GM06990 (cell line): ENCODE measurements around the gene ST6GAL1.
"Not testable (repeated sequence)": the region's sequence is repeated elsewhere in the genome, so short reads cannot be mapped to it uniquely, and the experiment has no call there.

Source experiments
- DNase-seq: peaks from one replicate; pipeline ENCODE4 v3.0.0-alpha.2; 2011; ENCODE audit not compliant: insufficient read length; ENCODE audit errors: extremely low read depth
- H3K27me3 ChIP-seq: replicated peaks from 2 replicates; pipeline ENCODE4 v1.6.0; 2011; ENCODE audit warnings: low read length; ENCODE audit not compliant: control insufficient read depth, insufficient read depth
- H3K36me3 ChIP-seq: 2 replicates; pipeline ENCODE4 v1.5.1; 2011; ENCODE audit warnings: low read length; ENCODE audit not compliant: control insufficient read depth, insufficient read depth
- H3K4me3 ChIP-seq: replicated peaks from 2 replicates; pipeline ENCODE4 v1.5.1; 2011; ENCODE audit warnings: low read depth, mild to moderate bottlenecking, control low read depth, low read length
- CTCF ChIP-seq: IDR thresholded peaks from 2 replicates; pipeline ENCODE4 v1.5.1; 2011; ENCODE audit warnings: low read length, control low read depth, mild to moderate bottlenecking, inconsistent platforms; ENCODE audit not compliant: insufficient read depth, poor library complexity, severe bottlenecking

Gene ST6GAL1

GRCh38 chr3:186888569-186888968, 41.8 kb upstream of the ST6GAL1 start:
- H3K36me3 ChIP-seq, result no peaks in the 10 kb centered on the region
- no peak for DNase-seq
- no peaks in the 10 kb centered on the region for H3K27me3 ChIP-seq

GRCh38 chr3:186889698-186890097, 40.6 kb upstream of the ST6GAL1 start:
- DNase-seq, H3K4me3 ChIP-seq, H3K27me3 ChIP-seq, H3K36me3 ChIP-seq: not testable (repeated sequence)

More at GRCh38 chr3:186888569-186888968, 41.8 kb upstream of the ST6GAL1 start:
- TF ChIP-seq CTCF, result no peak
- H3K4me3 ChIP-seq, result no peak overlapping the region

GRCh38 chr3:186890911-186891310, 39.4 kb upstream of the ST6GAL1 start:
- no peaks in the 10 kb centered on the region for H3K27me3 ChIP-seq
- TF ChIP-seq CTCF, result no peak
- no peaks in the 10 kb centered on the region for H3K36me3 ChIP-seq
- no peak for DNase-seq
- H3K4me3 ChIP-seq, result no peak overlapping the region

GRCh38 chr3:186893071-186893470, 37.3 kb upstream of the ST6GAL1 start:
- not testable (repeated sequence) for H3K27me3 ChIP-seq, H3K36me3 ChIP-seq, H3K4me3 ChIP-seq, DNase-seq

- no peak overlapping the region for H3K4me3 ChIP-seq
- no peak for DNase-seq
- TF ChIP-seq CTCF, result no peak
- H3K27me3 ChIP-seq, result no peaks in the 10 kb centered on the region
- H3K36me3 ChIP-seq, result no peaks in the 10 kb centered on the region
These were observed 34.9 kb upstream of the ST6GAL1 start for GRCh38 chr3:186895406-186895805.

- H3K36me3 ChIP-seq, result no peaks in the 10 kb centered on the region
- no peaks in the 10 kb centered on the region for H3K27me3 ChIP-seq
- no peak for TF ChIP-seq CTCF
- no peak for DNase-seq
- H3K4me3 ChIP-seq, result no peak overlapping the region
These were observed 34.3 kb upstream of the ST6GAL1 start for GRCh38 chr3:186896006-186896405.

GRCh38 chr3:186896875-186897274, 33.5 kb upstream of the ST6GAL1 start:
- TF ChIP-seq CTCF, result no peak
- no peak overlapping the region for H3K4me3 ChIP-seq
- H3K36me3 ChIP-seq, result no peaks in the 10 kb centered on the region
- DNase-seq, result no peak
- H3K27me3 ChIP-seq, result no peaks in the 10 kb centered on the region
